22Rv1 (cell line): ENCODE data around the gene SLC10A7.

Experiments
- H3K27ac ChIP-seq: fragments of 450-650 bp; 2 replicates; pipeline ENCODE4 v1.5.1; 2017
- ZFX ChIP-seq: fragments of 450-650 bp; IDR thresholded peaks from 2 replicates; pipeline ENCODE4 v1.6.1; 2017; ENCODE audit warnings: antibody characterized with exemption, borderline replicate concordance
- TF ChIP-seq, protein P1 (sequence below): fragments of 450-650 bp; IDR thresholded peaks from 2 replicates; pipeline ENCODE4 v1.5.1; 2017; ENCODE audit warnings: mild to moderate bottlenecking

SLC10A7 gene

DNA sequence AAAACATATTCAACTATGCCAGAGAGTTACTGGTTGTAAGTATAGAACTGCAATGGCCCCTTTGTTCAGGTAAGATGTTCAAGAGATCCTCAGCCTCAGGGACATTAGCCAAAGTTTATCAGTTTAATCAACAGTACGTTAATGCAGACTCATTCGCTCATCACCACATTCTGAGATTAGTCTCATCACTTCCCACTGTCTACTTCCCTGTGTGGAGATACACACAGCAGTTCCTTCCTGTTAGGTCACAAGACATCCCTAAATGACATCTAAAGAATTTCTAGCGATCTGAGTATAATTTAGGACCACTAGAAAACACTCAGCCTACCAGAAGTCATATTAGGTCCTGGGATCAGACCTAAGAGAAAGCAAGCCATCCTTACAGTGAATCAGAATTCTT lies 10.4 kb downstream of the SLC10A7 start:
- H3K27ac ChIP-seq: no peak overlapping the region
- TF ChIP-seq ZFX: no peak
- TF ChIP-seq, protein P1, sequence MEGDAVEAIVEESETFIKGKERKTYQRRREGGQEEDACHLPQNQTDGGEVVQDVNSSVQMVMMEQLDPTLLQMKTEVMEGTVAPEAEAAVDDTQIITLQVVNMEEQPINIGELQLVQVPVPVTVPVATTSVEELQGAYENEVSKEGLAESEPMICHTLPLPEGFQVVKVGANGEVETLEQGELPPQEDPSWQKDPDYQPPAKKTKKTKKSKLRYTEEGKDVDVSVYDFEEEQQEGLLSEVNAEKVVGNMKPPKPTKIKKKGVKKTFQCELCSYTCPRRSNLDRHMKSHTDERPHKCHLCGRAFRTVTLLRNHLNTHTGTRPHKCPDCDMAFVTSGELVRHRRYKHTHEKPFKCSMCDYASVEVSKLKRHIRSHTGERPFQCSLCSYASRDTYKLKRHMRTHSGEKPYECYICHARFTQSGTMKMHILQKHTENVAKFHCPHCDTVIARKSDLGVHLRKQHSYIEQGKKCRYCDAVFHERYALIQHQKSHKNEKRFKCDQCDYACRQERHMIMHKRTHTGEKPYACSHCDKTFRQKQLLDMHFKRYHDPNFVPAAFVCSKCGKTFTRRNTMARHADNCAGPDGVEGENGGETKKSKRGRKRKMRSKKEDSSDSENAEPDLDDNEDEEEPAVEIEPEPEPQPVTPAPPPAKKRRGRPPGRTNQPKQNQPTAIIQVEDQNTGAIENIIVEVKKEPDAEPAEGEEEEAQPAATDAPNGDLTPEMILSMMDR: no peak

DNA sequence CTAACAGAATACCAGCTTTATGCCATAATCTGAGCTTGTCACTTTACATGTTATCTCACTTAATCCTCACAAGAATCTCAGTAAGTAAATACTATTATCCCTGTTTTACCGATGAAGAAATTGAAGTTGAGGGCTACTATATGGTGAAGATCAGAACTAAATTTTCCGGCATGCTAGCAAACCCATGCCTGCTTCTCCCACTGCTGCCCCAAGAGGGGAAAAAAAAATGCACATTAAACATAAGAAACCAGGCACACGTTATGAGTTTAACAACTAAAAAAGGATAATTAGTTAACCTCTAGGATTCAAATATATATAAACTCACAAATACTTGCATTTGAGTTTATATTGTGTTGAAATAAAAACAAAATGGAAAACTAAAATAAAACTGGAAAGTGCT lies 10.8 kb downstream of the SLC10A7 start:
- no peak overlapping the region for H3K27ac ChIP-seq
- TF ChIP-seq, protein P1: peak; percentile 29; the same call in 1 of the 2 replicates
- TF ChIP-seq ZFX: no peak

DNA sequence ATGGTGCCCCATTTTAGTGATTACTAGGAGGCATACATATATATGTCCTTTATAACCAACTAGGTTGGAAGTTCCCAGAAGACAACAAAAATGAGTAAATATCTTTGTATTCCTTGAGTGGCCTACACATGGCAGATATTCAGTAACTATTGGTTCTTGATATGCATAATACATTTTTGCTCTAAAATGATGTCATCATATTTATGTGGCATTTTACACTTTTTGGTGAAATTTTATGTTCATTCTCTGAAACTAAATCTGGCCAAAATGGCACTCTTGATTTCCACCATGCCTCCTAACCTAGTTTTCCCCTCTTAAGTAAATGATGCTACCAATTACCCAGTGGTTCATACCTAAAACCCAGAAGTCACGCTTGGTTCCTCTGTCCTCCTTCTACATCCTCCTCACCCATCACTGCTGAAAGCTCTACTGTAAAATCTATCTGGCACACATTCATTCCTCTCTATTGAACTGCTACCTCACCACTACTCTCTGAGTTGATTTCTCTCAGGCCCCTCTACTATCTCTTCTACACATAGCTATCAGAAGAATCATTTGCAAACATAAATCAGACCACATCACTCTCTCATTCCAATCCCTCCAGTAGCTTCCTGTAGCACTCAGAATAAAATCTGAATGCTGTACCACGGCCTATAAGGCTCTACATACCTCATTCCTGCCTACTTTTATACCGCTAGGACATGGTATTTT lies 13.4 kb downstream of the SLC10A7 start:
- no peak overlapping the region for H3K27ac ChIP-seq
- no peak for TF ChIP-seq ZFX
- TF ChIP-seq, protein P1: no peak

DNA sequence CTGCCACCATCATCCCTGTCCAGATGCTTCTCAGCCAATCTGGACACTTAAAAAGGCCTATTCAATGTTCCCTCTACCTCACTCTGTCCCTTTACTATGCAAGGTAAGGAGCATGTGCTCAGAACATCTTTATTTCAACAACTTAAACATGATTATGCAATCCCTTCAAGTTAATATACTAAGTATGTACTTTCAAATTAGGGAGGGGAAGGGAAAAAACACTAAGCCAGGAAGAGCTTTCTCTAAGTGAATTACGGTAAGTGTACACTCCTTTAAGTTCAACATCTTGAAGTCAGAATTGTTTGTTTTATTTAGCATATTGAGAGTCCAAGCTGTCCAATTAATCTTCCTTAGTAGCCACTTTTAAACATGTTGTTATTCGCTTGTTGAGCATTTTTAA lies 14.1 kb downstream of the SLC10A7 start:
- TF ChIP-seq, protein P1: no peak
- no peak for TF ChIP-seq ZFX
- no peak overlapping the region for H3K27ac ChIP-seq

DNA sequence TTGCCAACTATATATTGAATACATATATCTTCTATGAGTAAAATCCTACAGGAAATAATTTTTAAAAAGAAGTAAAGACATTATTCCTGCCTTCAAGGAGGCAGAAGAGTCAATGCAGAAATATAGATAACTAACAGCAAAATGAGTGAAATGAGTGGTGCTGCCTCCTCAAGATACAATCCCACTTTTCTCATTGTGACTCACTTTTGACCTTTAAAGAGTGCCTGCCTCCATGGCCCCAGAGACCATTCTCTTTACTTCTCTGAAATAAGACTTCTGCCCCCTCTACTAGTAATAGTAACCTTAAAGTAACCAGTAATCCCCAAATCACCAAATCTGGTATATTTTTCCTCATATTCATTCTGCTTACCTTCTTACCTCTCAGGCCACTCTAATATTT lies 15.5 kb downstream of the SLC10A7 start:
- TF ChIP-seq ZFX: no peak
- TF ChIP-seq, protein P1: no peak
- no peak overlapping the region for H3K27ac ChIP-seq

DNA sequence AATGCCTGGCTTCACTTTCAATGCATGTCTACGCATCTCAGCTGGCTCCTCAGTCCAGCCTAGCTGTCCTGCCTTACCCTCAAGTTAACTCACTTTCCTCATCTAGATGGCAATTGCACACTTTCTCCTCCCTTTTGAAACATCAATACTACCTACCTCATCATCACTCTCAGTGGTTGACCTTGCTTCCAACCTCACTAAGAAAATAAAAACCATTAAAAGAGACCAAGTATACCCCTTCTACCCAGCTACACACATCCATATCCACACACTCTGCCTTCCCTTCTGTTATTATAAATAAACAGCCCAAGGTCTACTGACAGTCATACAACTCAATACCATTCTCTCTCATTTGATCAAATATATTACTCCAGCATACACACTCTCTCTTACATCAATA lies 21.5 kb downstream of the SLC10A7 start:
- TF ChIP-seq, protein P1: no peak
- TF ChIP-seq ZFX: no peak
- no peak overlapping the region for H3K27ac ChIP-seq

DNA sequence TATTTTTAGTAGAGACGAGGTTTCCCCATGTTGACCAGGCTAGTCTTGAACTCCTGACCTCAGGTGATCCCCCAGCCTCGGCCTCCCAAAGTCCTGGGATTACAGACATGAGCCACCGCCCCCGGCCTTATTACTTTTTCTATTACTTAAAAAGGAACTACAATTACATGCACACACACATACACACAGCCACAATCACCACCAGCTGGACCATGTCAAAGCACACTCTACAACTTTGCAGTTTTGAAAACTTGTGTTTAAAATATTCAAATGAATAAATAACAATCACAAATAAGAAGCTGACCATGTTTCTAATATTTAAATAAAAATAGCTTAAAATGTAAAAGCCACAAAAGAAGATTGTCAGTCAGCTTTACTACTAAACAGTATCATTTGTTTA lies 23.4 kb downstream of the SLC10A7 start:
- TF ChIP-seq, protein P1: no peak
- TF ChIP-seq ZFX: no peak
- no peak overlapping the region for H3K27ac ChIP-seq
